ENCODE measurements around the gene CSNK1E. TPM values are rescaled to one million over a fixed set of nuclear protein-coding genes. Genes with fewer than 3 reads are reported as not detected.

The CSNK1E gene
- polyA plus RNA-seq, 1 donor (not counting 4 experiments of a cell fraction or from before 2014, with no cell fraction given), result 168 TPM

- H3K9ac ChIP-seq (ENCODE audit: control insufficient read depth, extremely low read depth, insufficient read depth, low read length), result peak overlapping the region; percentile 99
Observed at GRCh38 chr22:38313384-38313955, 3.8 kb downstream of the CSNK1E start.

GRCh38 chr22:38312261-38312800 is 4.9 kb downstream of the CSNK1E start:
- peaks cover 97% of the 10 kb centered on the region for H3K79me2 ChIP-seq (ENCODE audit: control insufficient read depth, insufficient read depth, low read length)
- peak overlapping the region; percentile 98 for H3K4me2 ChIP-seq (ENCODE audit: control insufficient read depth, extremely low read depth, insufficient read depth, low read depth, low read length)
- no peak for DNase-seq (ENCODE audit: low read depth, low spot score)
- TF ChIP-seq EZH2 (IDR thresholded peaks at IDR 0.05; ENCODE audit: low read length) (no peak), CTCF (optimal IDR thresholded peaks at IDR 0.05 in 1 of 3, IDR thresholded peaks at IDR 0.05 in 1 of 3, conservative IDR thresholded peaks at IDR 0.05 in 1 of 3; ENCODE audit: extremely low read depth in 1 of 3, insufficient read depth in 2 of 3, low read length in 3 of 3) (no peak)
- dilution Hi-C loops (cut with MboI; ENCODE audit: extremely low pct_ligation_motif_present, low sequenced_read_pairs), result no loop called here
- H3K36me3 ChIP-seq (ENCODE audit: control insufficient read depth in 2 of 2, extremely low read depth in 1 of 2, insufficient read depth in 2 of 2, low read length in 2 of 2), result peaks cover 18 to 65% of the 10 kb centered on the region in 2 experiments
- peak overlapping the region; percentile 96 for H3K27ac ChIP-seq (ENCODE audit: control insufficient read depth, insufficient read depth, low read length)
- no peaks in the 10 kb centered on the region for H3K9me3 ChIP-seq (ENCODE audit: control insufficient read depth, low read depth, low read length)
- peaks cover 68% of the 10 kb centered on the region for H3K4me1 ChIP-seq (ENCODE audit: control insufficient read depth, extremely low read depth, insufficient read depth, low read length)
- no peak overlapping the region for H2AFZ ChIP-seq (ENCODE audit: control insufficient read depth, low read length)
- H3K27me3 ChIP-seq (ENCODE audit: control insufficient read depth, extremely low read depth, insufficient read depth, low read length), result no peaks in the 10 kb centered on the region
- H3K9me1 ChIP-seq (ENCODE audit: control insufficient read depth, extremely low read depth, insufficient read depth, low read length), result peaks cover 11% of the 10 kb centered on the region
- peak overlapping the region; percentile 99 for H3K9ac ChIP-seq (ENCODE audit: control insufficient read depth, extremely low read depth, insufficient read depth, low read length)
- H4K20me1 ChIP-seq (ENCODE audit: control insufficient read depth, extremely low read depth, insufficient read depth, low read length), result peaks cover 59% of the 10 kb centered on the region
- peak overlapping the region in 1 of 3 experiments; percentile 100 for H3K4me3 ChIP-seq (ENCODE audit: control insufficient read depth in 2 of 3, extremely low read depth in 1 of 3, insufficient read depth in 2 of 3, low read depth in 1 of 3, low read length in 3 of 3)
- no peak for FAIRE-seq

More at GRCh38 chr22:38313384-38313955, 3.8 kb downstream of the CSNK1E start:
- H3K79me2 ChIP-seq (ENCODE audit: control insufficient read depth, insufficient read depth, low read length), result peaks cover 85% of the 10 kb centered on the region
- H4K20me1 ChIP-seq (ENCODE audit: control insufficient read depth, extremely low read depth, insufficient read depth, low read length), result peaks cover 52% of the 10 kb centered on the region
- dilution Hi-C loops (cut with MboI; ENCODE audit: extremely low pct_ligation_motif_present, low sequenced_read_pairs), result no loop called here
- no peaks in the 10 kb centered on the region for H3K27me3 ChIP-seq (ENCODE audit: control insufficient read depth, extremely low read depth, insufficient read depth, low read length)
- TF ChIP-seq CTCF (optimal IDR thresholded peaks at IDR 0.05 in 1 of 3, IDR thresholded peaks at IDR 0.05 in 1 of 3, conservative IDR thresholded peaks at IDR 0.05 in 1 of 3; ENCODE audit: extremely low read depth in 1 of 3, insufficient read depth in 2 of 3, low read length in 3 of 3), result no peak
- TF ChIP-seq EZH2 (IDR thresholded peaks at IDR 0.05; ENCODE audit: low read length), result no peak
- peaks cover 70% of the 10 kb centered on the region for H3K4me1 ChIP-seq (ENCODE audit: control insufficient read depth, extremely low read depth, insufficient read depth, low read length)
- H3K36me3 ChIP-seq (ENCODE audit: control insufficient read depth in 2 of 2, extremely low read depth in 1 of 2, insufficient read depth in 2 of 2, low read length in 2 of 2), result peaks cover 17 to 57% of the 10 kb centered on the region in 2 experiments
- H3K9me3 ChIP-seq (ENCODE audit: control insufficient read depth, low read depth, low read length), result no peaks in the 10 kb centered on the region
- peak overlapping the region; percentile 96 for H3K27ac ChIP-seq (ENCODE audit: control insufficient read depth, insufficient read depth, low read length)
- peak; percentile 34 for FAIRE-seq
- no peak overlapping the region for H2AFZ ChIP-seq (ENCODE audit: control insufficient read depth, low read length)
- H3K9me1 ChIP-seq (ENCODE audit: control insufficient read depth, extremely low read depth, insufficient read depth, low read length), result peaks cover 8% of the 10 kb centered on the region
- DNase-seq (ENCODE audit: low read depth, low spot score), result no peak
- H3K4me3 ChIP-seq (ENCODE audit: control insufficient read depth in 2 of 3, extremely low read depth in 1 of 3, insufficient read depth in 2 of 3, low read depth in 1 of 3, low read length in 3 of 3), result peak overlapping the region; percentile 74 to 100 (median 90)
- peak overlapping the region; percentile 98 for H3K4me2 ChIP-seq (ENCODE audit: control insufficient read depth, extremely low read depth, insufficient read depth, low read depth, low read length)
